ENCODE results near the gene MAGIX.

DNA sequence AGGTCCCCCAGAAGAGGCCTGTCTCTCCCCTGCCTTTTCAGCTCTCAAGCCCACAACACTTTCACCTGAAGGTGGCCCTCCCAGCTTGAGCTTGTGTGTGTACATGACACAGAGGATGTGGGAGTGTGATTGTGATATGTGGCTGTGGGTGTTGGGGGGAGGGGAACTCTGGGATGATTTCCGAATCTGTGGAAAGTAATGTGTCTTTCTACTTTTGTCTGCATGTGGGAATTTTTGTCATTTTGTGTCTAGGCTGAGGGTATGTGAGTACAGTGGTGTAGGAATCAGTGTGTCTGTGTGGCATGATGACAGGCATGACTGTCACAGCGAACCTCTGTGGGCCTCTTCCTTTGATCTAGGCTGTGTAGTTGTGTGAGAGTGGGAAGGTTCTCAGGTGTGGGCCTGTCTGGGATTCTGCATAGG, 31.0 kb downstream of the MAGIX start:
- TF ChIP-seq SIN3A (IDR thresholded peaks at IDR 0.05; ENCODE audit: borderline replicate concordance, low read depth, low read length) = no peak
- TF ChIP-seq, protein P1, sequence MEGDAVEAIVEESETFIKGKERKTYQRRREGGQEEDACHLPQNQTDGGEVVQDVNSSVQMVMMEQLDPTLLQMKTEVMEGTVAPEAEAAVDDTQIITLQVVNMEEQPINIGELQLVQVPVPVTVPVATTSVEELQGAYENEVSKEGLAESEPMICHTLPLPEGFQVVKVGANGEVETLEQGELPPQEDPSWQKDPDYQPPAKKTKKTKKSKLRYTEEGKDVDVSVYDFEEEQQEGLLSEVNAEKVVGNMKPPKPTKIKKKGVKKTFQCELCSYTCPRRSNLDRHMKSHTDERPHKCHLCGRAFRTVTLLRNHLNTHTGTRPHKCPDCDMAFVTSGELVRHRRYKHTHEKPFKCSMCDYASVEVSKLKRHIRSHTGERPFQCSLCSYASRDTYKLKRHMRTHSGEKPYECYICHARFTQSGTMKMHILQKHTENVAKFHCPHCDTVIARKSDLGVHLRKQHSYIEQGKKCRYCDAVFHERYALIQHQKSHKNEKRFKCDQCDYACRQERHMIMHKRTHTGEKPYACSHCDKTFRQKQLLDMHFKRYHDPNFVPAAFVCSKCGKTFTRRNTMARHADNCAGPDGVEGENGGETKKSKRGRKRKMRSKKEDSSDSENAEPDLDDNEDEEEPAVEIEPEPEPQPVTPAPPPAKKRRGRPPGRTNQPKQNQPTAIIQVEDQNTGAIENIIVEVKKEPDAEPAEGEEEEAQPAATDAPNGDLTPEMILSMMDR (IDR thresholded peaks at IDR 0.05) = no peak
- no peak for TF ChIP-seq EP300 (IDR thresholded peaks at IDR 0.05; ENCODE audit: borderline replicate concordance in 1 of 2, low read depth in 1 of 2, low read length in 1 of 2)
- TF ChIP-seq POLR2AphosphoS5 (IDR thresholded peaks at IDR 0.05; ENCODE audit: low read depth, low read length) = no peak
- no peak for TF ChIP-seq GABPA (IDR thresholded peaks at IDR 0.05; ENCODE audit: low read depth)
- TF ChIP-seq, protein P2, sequence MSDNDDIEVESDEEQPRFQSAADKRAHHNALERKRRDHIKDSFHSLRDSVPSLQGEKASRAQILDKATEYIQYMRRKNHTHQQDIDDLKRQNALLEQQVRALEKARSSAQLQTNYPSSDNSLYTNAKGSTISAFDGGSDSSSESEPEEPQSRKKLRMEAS (IDR thresholded peaks at IDR 0.05; ENCODE audit: low read depth) = no peak
- no peak for TF ChIP-seq TAF1 (IDR thresholded peaks at IDR 0.05; ENCODE audit: borderline replicate concordance, low read depth, low read length)
- TF ChIP-seq, protein P3, sequence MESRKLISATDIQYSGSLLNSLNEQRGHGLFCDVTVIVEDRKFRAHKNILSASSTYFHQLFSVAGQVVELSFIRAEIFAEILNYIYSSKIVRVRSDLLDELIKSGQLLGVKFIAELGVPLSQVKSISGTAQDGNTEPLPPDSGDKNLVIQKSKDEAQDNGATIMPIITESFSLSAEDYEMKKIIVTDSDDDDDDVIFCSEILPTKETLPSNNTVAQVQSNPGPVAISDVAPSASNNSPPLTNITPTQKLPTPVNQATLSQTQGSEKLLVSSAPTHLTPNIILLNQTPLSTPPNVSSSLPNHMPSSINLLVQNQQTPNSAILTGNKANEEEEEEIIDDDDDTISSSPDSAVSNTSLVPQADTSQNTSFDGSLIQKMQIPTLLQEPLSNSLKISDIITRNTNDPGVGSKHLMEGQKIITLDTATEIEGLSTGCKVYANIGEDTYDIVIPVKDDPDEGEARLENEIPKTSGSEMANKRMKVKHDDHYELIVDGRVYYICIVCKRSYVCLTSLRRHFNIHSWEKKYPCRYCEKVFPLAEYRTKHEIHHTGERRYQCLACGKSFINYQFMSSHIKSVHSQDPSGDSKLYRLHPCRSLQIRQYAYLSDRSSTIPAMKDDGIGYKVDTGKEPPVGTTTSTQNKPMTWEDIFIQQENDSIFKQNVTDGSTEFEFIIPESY (IDR thresholded peaks at IDR 0.05; ENCODE audit: borderline replicate concordance, low read depth) = no peak
- TF ChIP-seq RAD21 (IDR thresholded peaks at IDR 0.05; ENCODE audit: low read length) = no peak
- TF ChIP-seq, protein P4, sequence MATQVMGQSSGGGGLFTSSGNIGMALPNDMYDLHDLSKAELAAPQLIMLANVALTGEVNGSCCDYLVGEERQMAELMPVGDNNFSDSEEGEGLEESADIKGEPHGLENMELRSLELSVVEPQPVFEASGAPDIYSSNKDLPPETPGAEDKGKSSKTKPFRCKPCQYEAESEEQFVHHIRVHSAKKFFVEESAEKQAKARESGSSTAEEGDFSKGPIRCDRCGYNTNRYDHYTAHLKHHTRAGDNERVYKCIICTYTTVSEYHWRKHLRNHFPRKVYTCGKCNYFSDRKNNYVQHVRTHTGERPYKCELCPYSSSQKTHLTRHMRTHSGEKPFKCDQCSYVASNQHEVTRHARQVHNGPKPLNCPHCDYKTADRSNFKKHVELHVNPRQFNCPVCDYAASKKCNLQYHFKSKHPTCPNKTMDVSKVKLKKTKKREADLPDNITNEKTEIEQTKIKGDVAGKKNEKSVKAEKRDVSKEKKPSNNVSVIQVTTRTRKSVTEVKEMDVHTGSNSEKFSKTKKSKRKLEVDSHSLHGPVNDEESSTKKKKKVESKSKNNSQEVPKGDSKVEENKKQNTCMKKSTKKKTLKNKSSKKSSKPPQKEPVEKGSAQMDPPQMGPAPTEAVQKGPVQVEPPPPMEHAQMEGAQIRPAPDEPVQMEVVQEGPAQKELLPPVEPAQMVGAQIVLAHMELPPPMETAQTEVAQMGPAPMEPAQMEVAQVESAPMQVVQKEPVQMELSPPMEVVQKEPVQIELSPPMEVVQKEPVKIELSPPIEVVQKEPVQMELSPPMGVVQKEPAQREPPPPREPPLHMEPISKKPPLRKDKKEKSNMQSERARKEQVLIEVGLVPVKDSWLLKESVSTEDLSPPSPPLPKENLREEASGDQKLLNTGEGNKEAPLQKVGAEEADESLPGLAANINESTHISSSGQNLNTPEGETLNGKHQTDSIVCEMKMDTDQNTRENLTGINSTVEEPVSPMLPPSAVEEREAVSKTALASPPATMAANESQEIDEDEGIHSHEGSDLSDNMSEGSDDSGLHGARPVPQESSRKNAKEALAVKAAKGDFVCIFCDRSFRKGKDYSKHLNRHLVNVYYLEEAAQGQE (IDR thresholded peaks at IDR 0.05; ENCODE audit: low read depth, low read length) = no peak
- no peak for TF ChIP-seq EZH2phosphoT487 (IDR thresholded peaks at IDR 0.05; ENCODE audit: borderline replicate concordance, low read depth)
- TF ChIP-seq SMC3 (IDR thresholded peaks at IDR 0.05; ENCODE audit: low read depth, low read length) = no peak
- TF ChIP-seq TCF12 (IDR thresholded peaks at IDR 0.05) = no peak

All from SK-N-SH (cell line).